Endothelial cell of umbilical vein (primary cell): ENCODE results near the gene BCR. TPM values are rescaled to one million over a fixed set of nuclear protein-coding genes. Genes with fewer than 3 reads are reported as not detected.

Experiments
- BruUV-seq: library from RNA; stranded (reverse); fragments of 400-500 nt; replicated peaks from 2 replicates; lab custom pipeline; 2021; lab: Mats Ljungman, UMichigan
- CTCF ChIA-PET: fragments of 300-600, 350-600 bp; sonication (Branson Sonifier 250); formaldehyde crosslinking; loops from one replicate; lab custom pipeline; 2021; ENCODE audit warnings: antibody characterized with exemption, inconsistent platforms; lab: Charles Lee
- POLR2A ChIA-PET: fragments of 300-600, 350-600 bp; sonication (Branson Sonifier 250); formaldehyde crosslinking; loops from one replicate; lab custom pipeline; 2021; ENCODE audit warnings: antibody characterized with exemption, inconsistent platforms; lab: Charles Lee
- DNase-seq: peaks from one replicate; pipeline ENCODE4 v3.0.0-alpha.2; 2011; ENCODE audit warnings: low read depth, low spot score
- FAIRE-seq: peaks from 2 replicates; lab custom pipeline; 2011; peaks lifted over from hg19 to GRCh38; lab: Jason Lieb, UNC
- H2AFZ ChIP-seq: 2 replicates; pipeline ENCODE4 v1.6.0; 2012; ENCODE audit warnings: low read depth, low read length, control low read depth, inconsistent platforms
- H3K27ac ChIP-seq: 2 replicates; pipeline ENCODE4 v1.5.1; 2011; ENCODE audit warnings: low read depth, mild to moderate bottlenecking, control low read depth, low read length, moderate library complexity; ENCODE audit not compliant: insufficient read depth
- H3K27me3 ChIP-seq, 2 experiments: 2 replicates each; pipeline versions ENCODE4 v1.6.0 to v1.6.1; 2011; ENCODE audit warnings: low read length in 2 of 2, mixed read lengths in 1 of 2; ENCODE audit not compliant: control insufficient read depth in 2 of 2, insufficient read depth in 2 of 2
- H3K36me3 ChIP-seq, 2 experiments: 2 replicates in 1 of 2; 3 replicates in 1 of 2; pipeline ENCODE4 v1.5.1; 2011; ENCODE audit warnings: low read length in 2 of 2, mild to moderate bottlenecking in 1 of 2, moderate library complexity in 1 of 2; ENCODE audit not compliant: control insufficient read depth in 2 of 2, insufficient read depth in 2 of 2; ENCODE audit errors: extremely low read depth in 1 of 2
- H3K4me1 ChIP-seq: 3 replicates; pipeline ENCODE4 v1.5.1; 2011; ENCODE audit warnings: mild to moderate bottlenecking, low read length; ENCODE audit not compliant: control insufficient read depth, insufficient read depth; ENCODE audit errors: extremely low read depth
- H3K4me2 ChIP-seq: 2 replicates; pipeline ENCODE4 v1.6.1; 2011; ENCODE audit warnings: low read length, control low read depth, mixed read lengths; ENCODE audit not compliant: insufficient read depth
- H3K4me3 ChIP-seq, 3 experiments: fragments of 200-600 bp in 1 of 3; sonication (generic), shearing (Covaris generic) in 1 of 3; replicated peaks in 1 of 3; 2 replicates each; pipeline ENCODE4 v1.5.1; 2011 to 2016; ENCODE audit warnings: control low read depth in 3 of 3, low read length in 3 of 3, mild to moderate bottlenecking in 2 of 3, inconsistent platforms in 1 of 3, low read depth in 1 of 3, moderate library complexity in 1 of 3; ENCODE audit not compliant: insufficient read depth in 1 of 3
- H3K79me2 ChIP-seq: 2 replicates; pipeline ENCODE4 v1.6.0; 2012; ENCODE audit warnings: low read length, inconsistent platforms; ENCODE audit not compliant: control insufficient read depth, insufficient read depth
- H3K9ac ChIP-seq: replicated peaks from 2 replicates; pipeline ENCODE3; 2011; ENCODE audit warnings: low read length, control low read depth; ENCODE audit not compliant: insufficient read depth; ENCODE audit errors: extremely low read depth
- H3K9me1 ChIP-seq: replicated peaks from 3 replicates; pipeline ENCODE4 v1.6.0; 2011; ENCODE audit warnings: mild to moderate bottlenecking, low read length; ENCODE audit not compliant: control insufficient read depth, insufficient read depth; ENCODE audit errors: extremely low read depth
- H3K9me3 ChIP-seq: replicated peaks from 2 replicates; pipeline ENCODE4 v1.5.1; 2012; ENCODE audit warnings: low read length, inconsistent platforms; ENCODE audit not compliant: control insufficient read depth, insufficient read depth
- H4K20me1 ChIP-seq: replicated peaks from 2 replicates; pipeline ENCODE3; 2011; ENCODE audit warnings: mild to moderate bottlenecking, low read length; ENCODE audit not compliant: control insufficient read depth, insufficient read depth; ENCODE audit errors: extremely low read depth
- EZH2 ChIP-seq: IDR thresholded peaks from 2 replicates; pipeline ENCODE4 v1.6.1; 2012; ENCODE audit warnings: borderline replicate concordance, low read depth, mild to moderate bottlenecking, moderate library complexity, low read length, inconsistent platforms; ENCODE audit not compliant: severe bottlenecking
- MYC ChIP-seq: IDR thresholded peaks from one replicate; pipeline ENCODE4 v1.6.1; 2011; ENCODE audit warnings: mild to moderate bottlenecking, low read depth, low read length
- POLR2AphosphoS5 ChIP-seq: IDR thresholded peaks from 2 replicates; pipeline ENCODE4 v1.6.1; 2012; ENCODE audit warnings: low read depth, mild to moderate bottlenecking, control low read depth, low read length, moderate library complexity; ENCODE audit not compliant: insufficient read depth
- dilution Hi-C: fragments of 300-500 bp; cut with MboI; formaldehyde crosslinking; loops from one replicate; pipeline ENCODE4 v1.15.0; 2019; ENCODE audit warnings: low sequenced_read_pairs; ENCODE audit not compliant: extremely low pct_ligation_motif_present
- intact Hi-C: fragments of 100-400 bp; cut with micrococcal nuclease; formaldehyde crosslinking; loops from one replicate; pipeline ENCODE4 v1.10.0; 2022
- polyA plus RNA-seq, 4 experiments: library from polyadenylated mRNA; depleted of rRNA in 3 of 4; stranded (reverse) in 3 of 4; unstranded in 1 of 4; fragments of >200 nt; gene quantifications; 2 replicates each; pipeline versions ENCODE4 v1.2.1 to v1.2.3, GENCODE V29; 2011 to 2012; ENCODE audit warnings: missing spikeins in 1 of 4
- total RNA-seq: library from RNA; stranded (reverse); gene quantifications from 2 replicates; pipeline ENCODE4 v1.2.3, GENCODE V29; 2021
- TF ChIP-seq, protein P1 (sequence below): IDR thresholded peaks from 2 replicates; pipeline ENCODE4 v1.6.1; 2011; ENCODE audit not compliant: insufficient read depth, insufficient read length
- TF ChIP-seq, protein P2 (sequence below), 2 donors: IDR thresholded peaks; 1 replicate in 1 of 2; 2 replicates in 1 of 2; pipeline ENCODE4 v1.5.1; 2011; ENCODE audit warnings: low read length in 2 of 2, mild to moderate bottlenecking in 2 of 2, moderate library complexity in 2 of 2, control low read depth in 1 of 2, inconsistent platforms in 1 of 2, low read depth in 1 of 2; ENCODE audit not compliant: insufficient read depth in 1 of 2; ENCODE audit errors: extremely low read depth in 1 of 2

BCR gene
- total and polyA plus RNA-seq, 2 donors (not counting 3 experiments of a cell fraction or from before 2014, with no cell fraction given): 129 to 141 TPM

DNA sequence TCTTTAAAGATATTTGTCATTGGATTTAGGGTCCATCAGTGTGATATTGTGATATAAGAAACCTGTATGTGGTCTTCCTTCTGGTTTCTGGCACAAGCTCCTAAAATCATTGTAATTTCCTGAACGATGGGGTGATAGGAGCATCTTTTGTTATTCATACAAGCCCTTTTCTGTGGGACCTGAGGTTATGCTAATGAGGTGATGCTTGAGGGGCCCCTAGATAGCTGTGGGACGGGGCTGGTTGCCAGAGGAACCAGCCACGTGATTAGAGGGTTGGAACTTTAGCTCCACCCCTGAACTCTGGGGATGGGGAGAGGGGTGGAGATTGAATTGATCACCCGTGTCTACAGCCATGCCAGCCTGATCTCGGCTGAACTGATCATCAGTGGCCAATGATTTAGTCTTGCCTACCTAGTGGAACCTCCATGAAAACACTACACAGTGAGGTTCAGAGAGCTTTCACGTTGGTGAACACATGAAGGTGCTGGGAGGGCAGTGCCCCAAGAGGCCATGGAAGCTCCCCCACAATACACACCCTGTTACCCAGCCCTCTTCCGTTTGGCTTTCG, 62.8 kb downstream of the BCR start:
- no peak overlapping the region for H3K4me2 ChIP-seq
- FAIRE-seq (no peak), DNase-seq (no peak)
- POLR2A ChIA-PET: interaction anchor here (0.7 kb wide), 1 partner anchor 8 kb away, joined by 5 read pairs; no protein-coding TSS in a partner anchor
- CTCF ChIA-PET: interaction anchor here (0.9 to 3.0 kb wide), 13 partner anchors 8 to 142 kb away, joined by 3 to 18 read pairs (median 6); partner anchors contain the start of gene BCR
- peaks cover 95% of the 10 kb centered on the region for H3K79me2 ChIP-seq
- no peak overlapping the region for H3K9ac ChIP-seq
- BruUV-seq: no TSS peak
- H3K4me3 ChIP-seq: no peak overlapping the region
- H3K36me3 ChIP-seq: no peaks in the 10 kb centered on the region
- peaks cover 29% of the 10 kb centered on the region for H3K4me1 ChIP-seq
- TF ChIP-seq, protein P1, sequence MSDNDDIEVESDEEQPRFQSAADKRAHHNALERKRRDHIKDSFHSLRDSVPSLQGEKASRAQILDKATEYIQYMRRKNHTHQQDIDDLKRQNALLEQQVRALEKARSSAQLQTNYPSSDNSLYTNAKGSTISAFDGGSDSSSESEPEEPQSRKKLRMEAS: no peak
- TF ChIP-seq, protein P2, sequence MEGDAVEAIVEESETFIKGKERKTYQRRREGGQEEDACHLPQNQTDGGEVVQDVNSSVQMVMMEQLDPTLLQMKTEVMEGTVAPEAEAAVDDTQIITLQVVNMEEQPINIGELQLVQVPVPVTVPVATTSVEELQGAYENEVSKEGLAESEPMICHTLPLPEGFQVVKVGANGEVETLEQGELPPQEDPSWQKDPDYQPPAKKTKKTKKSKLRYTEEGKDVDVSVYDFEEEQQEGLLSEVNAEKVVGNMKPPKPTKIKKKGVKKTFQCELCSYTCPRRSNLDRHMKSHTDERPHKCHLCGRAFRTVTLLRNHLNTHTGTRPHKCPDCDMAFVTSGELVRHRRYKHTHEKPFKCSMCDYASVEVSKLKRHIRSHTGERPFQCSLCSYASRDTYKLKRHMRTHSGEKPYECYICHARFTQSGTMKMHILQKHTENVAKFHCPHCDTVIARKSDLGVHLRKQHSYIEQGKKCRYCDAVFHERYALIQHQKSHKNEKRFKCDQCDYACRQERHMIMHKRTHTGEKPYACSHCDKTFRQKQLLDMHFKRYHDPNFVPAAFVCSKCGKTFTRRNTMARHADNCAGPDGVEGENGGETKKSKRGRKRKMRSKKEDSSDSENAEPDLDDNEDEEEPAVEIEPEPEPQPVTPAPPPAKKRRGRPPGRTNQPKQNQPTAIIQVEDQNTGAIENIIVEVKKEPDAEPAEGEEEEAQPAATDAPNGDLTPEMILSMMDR (IDR thresholded peaks at IDR 0.05; ENCODE audit: extremely low read depth in 1 of 2, insufficient read depth in 1 of 2, low read depth in 1 of 2, low read length in 2 of 2): no peak
- TF ChIP-seq POLR2AphosphoS5: no peak
- TF ChIP-seq MYC: no peak
- no peak for TF ChIP-seq EZH2
- H3K9me3 ChIP-seq: no peaks in the 10 kb centered on the region
- H4K20me1 ChIP-seq: no peaks in the 10 kb centered on the region
- no peaks in the 10 kb centered on the region for H3K27me3 ChIP-seq
- dilution Hi-C loops (no loop called here), intact Hi-C loops (no loop called here)
- no peaks in the 10 kb centered on the region for H3K9me1 ChIP-seq
- no peak overlapping the region for H2AFZ ChIP-seq
- H3K27ac ChIP-seq: no peak overlapping the region
